ENCODE measurements around the gene PPARGC1A. TPM values are rescaled to one million over a fixed set of nuclear protein-coding genes. Genes with fewer than 3 reads are reported as not detected.

The PPARGC1A gene
- total and polyA plus RNA-seq, 10 of the 15 experiments (the other 5 are each of a cell fraction or from before 2014, with no cell fraction given): 0.01 to 0.05 (median 0.04) TPM; not detected in 7

GRCh38 chr4:23769406-23769805 lies 120.4 kb downstream of the PPARGC1A start:
- Histone ChIP-seq H3K9ac (ENCODE audit: control insufficient read depth, insufficient read depth, low read length) (no peak overlapping the region), H3K36me3 (ENCODE audit: control insufficient read depth in 2 of 2, insufficient read depth in 2 of 2, low read length in 1 of 2) (no peaks in the 10 kb centered on the region), H3K27me3 (replicated peaks in 1 of 2; ENCODE audit: control insufficient read depth in 2 of 2, insufficient read depth in 2 of 2, low read length in 1 of 2) (no peaks in the 10 kb centered on the region), H2AFZ (ENCODE audit: control insufficient read depth, low read depth, low read length) (no peak overlapping the region), H3K9me3 (replicated peaks; ENCODE audit: control insufficient read depth, insufficient read depth, low read length) (no peaks in the 10 kb centered on the region), H3K4me3 (no peak overlapping the region), H4K20me1 (ENCODE audit: control insufficient read depth, insufficient read depth) (no peaks in the 10 kb centered on the region), H3K4me2 (ENCODE audit: control insufficient read depth, insufficient read depth) (no peak overlapping the region), H3K27ac (ENCODE audit: control insufficient read depth, insufficient read depth) (no peak overlapping the region), H3K4me1 (ENCODE audit: control insufficient read depth, insufficient read depth, low read length) (no peaks in the 10 kb centered on the region), H3K79me2 (ENCODE audit: control insufficient read depth, insufficient read depth, low read length) (no peaks in the 10 kb centered on the region)
- no peak for FAIRE-seq
- ChIA-PET POLR2A (no interaction called here), SMC1A (ENCODE audit: uncharacterized antibody, unreplicated experiment) (no interaction called here), RAD21 (ENCODE audit: unreplicated experiment) (no interaction called here), CTCF (no interaction called here)
- no peak for DNase-seq (ENCODE audit: low read depth, low spot score)
- BruUV-seq (replicated peaks): no TSS peak
- intact Hi-C loops (cut with micrococcal nuclease; ENCODE audit: unreplicated experiment) (no loop called here), in situ Hi-C loops (cut with MboI) (no loop called here)
- no peak for ATAC-seq
- TF ChIP-seq MYB (IDR thresholded peaks at IDR 0.05; ENCODE audit: borderline replicate concordance, low read depth, low read length) (no peak), WRNIP1 (IDR thresholded peaks at IDR 0.05; ENCODE audit: borderline replicate concordance, low read depth, low read length) (no peak), YBX1 (IDR thresholded peaks at IDR 0.05) (no peak), HDAC2 (IDR thresholded peaks at IDR 0.05) (no peak), BCL3 (IDR thresholded peaks at IDR 0.05; ENCODE audit: borderline replicate concordance, insufficient read depth, low read depth, low read length, poor library complexity, severe bottlenecking) (no peak), SRF (IDR thresholded peaks at IDR 0.05; ENCODE audit: low read depth in 2 of 2, low read length in 2 of 2) (no peak), EZH2 (IDR thresholded peaks at IDR 0.05; ENCODE audit: borderline replicate concordance, control insufficient read depth, low read depth, low read length) (no peak), ZNF384 (IDR thresholded peaks at IDR 0.05; ENCODE audit: borderline replicate concordance, low read depth, low read length) (no peak), STAT1 (conservative IDR thresholded peaks at IDR 0.05) (no peak), KAT2A (conservative IDR thresholded peaks at IDR 0.05; ENCODE audit: control insufficient read depth, low read depth, low read length) (no peak), CTCF (IDR thresholded peaks at IDR 0.05 in 2 of 3, conservative IDR thresholded peaks at IDR 0.05 in 1 of 3; ENCODE audit: control insufficient read depth in 2 of 3, extremely low read depth in 1 of 3, insufficient read depth in 1 of 3, low read depth in 3 of 3, low read length in 3 of 3) (no peak), ZBTB4 (CRISPR knock-in tag; IDR thresholded peaks at IDR 0.05) (no peak), MTA2 (IDR thresholded peaks at IDR 0.05; ENCODE audit: low read depth) (no peak), BCLAF1 (IDR thresholded peaks at IDR 0.05) (no peak), EP300 (IDR thresholded peaks at IDR 0.05; ENCODE audit: borderline replicate concordance in 1 of 2, control insufficient read depth in 1 of 2, low read depth in 2 of 2, low read length in 2 of 2) (no peak), DPF2 (IDR thresholded peaks at IDR 0.05) (no peak)
